Left lung (tissue), 10 donors: ENCODE measurements around the gene THPO. TPM values are rescaled to one million over a fixed set of nuclear protein-coding genes. Genes with fewer than 3 reads are reported as not detected.
"Not testable (repeated sequence)": the region's sequence is repeated elsewhere in the genome, so short reads cannot be mapped to it uniquely, and the experiment has no call there.

Experiments used
- ATAC-seq: fragments of 200-7000 bp; cut with Tn5 transposase; one replicate; pipeline ENCODE4 v1.9.1; 2020; ENCODE audit warnings: moderate library complexity
- DNase-seq, 4 donors: peaks; one replicate each; pipeline ENCODE4 v3.0.0-alpha.2; 2013 to 2020
- H3K27ac ChIP-seq, 2 donors: fragments of 200-600 bp; sonication (generic) in 1 of 2; one replicate each; pipeline versions ENCODE4 v1.5.0 to v1.8.0; 2020 to 2021
- H3K27me3 ChIP-seq, 2 donors: fragments of 200-600 bp; sonication (generic) in 1 of 2; one replicate each; pipeline versions ENCODE4 v1.5.0 to v1.8.0; 2020 to 2021
- H3K36me3 ChIP-seq, 2 donors: fragments of 200-600 bp; sonication (generic) in 1 of 2; one replicate each; pipeline versions ENCODE4 v1.5.0 to v1.8.0; 2020 to 2021
- H3K4me1 ChIP-seq, 2 donors: fragments of 200-600 bp; one replicate each; pipeline ENCODE4 v1.8.0; 2021
- H3K4me3 ChIP-seq, 2 donors: fragments of 200-600 bp; sonication (generic) in 1 of 2; one replicate each; pipeline versions ENCODE4 v1.5.0 to v1.8.0; 2020 to 2021; ENCODE audit warnings: mild to moderate bottlenecking in 1 of 2
- H3K9me3 ChIP-seq, 2 donors: fragments of 200-600 bp; sonication (generic) in 1 of 2; one replicate each; pipeline versions ENCODE4 v1.5.0 to v1.8.0; 2020 to 2021
- CTCF ChIP-seq, 2 donors: fragments of 200-600 bp; sonication (generic) in 1 of 2; IDR thresholded peaks; one replicate each; pipeline versions ENCODE4 v1.5.0 to v1.8.0; 2021; ENCODE audit warnings: antibody characterized with exemption in 2 of 2
- intact Hi-C, 2 donors: fragments of 100-400 bp; cut with DNase I; formaldehyde crosslinking; loops; one replicate each; pipeline versions ENCODE4 v1.11.2 to v1.14.2; 2022
- polyA plus RNA-seq, 6 donors: library from polyadenylated mRNA; unstranded; fragments of 120-200 nt; gene quantifications; one replicate each; pipeline ENCODE4 v1.2.1, GENCODE V29; 2013; ENCODE audit not compliant: insufficient read length in 6 of 6
- total RNA-seq, 2 donors: library from RNA; stranded (reverse); fragmentation: NEBNext Ultra II Directional; extraction: Animal tissue kit (Norgen Biotek cat#: 25700); gene quantifications; one replicate each; pipeline ENCODE4 v1.2.1, GENCODE V29; 2021
- donor health status: DM: no; HTN: yes; CAD: no.
- donor health status: DM: no; HTN: no; CAD: no.

THPO gene
- total and polyA plus RNA-seq, 8 donors = 0.23 to 2.3 (median 1.8) TPM

GRCh38 chr3:184341925-184342324, 36.1 kb downstream of the THPO start:
- H3K4me1 ChIP-seq = peaks cover 10 to 45% of the 10 kb centered on the region in 2 donors
- no peak overlapping the region for H3K4me3 ChIP-seq
- intact Hi-C loops = no loop called here
- no peak for TF ChIP-seq CTCF (IDR thresholded peaks at IDR 0.05)
- H3K9me3 ChIP-seq = no peaks in the 10 kb centered on the region
- no peak overlapping the region for H3K27ac ChIP-seq
- ATAC-seq (peak; percentile 82), DNase-seq (peak in 2 of 4 donors; percentile 84 to 89)
- H3K36me3 ChIP-seq = peaks cover 0 to 39% of the 10 kb centered on the region in 2 donors
- no peaks in the 10 kb centered on the region for H3K27me3 ChIP-seq

- peaks cover 5 to 40% of the 10 kb centered on the region in 2 donors for H3K36me3 ChIP-seq
- peak in 1 of 4 donors; percentile 58 for DNase-seq
- H3K4me3 ChIP-seq, H3K9me3 ChIP-seq, ATAC-seq, H3K27me3 ChIP-seq, intact Hi-C loops, H3K27ac ChIP-seq: not testable (repeated sequence)
- peaks cover 19 to 57% of the 10 kb centered on the region in 2 donors for H3K4me1 ChIP-seq
Measured at GRCh38 chr3:184339451-184340135, 38.4 kb downstream of the THPO start.

- intact Hi-C loops = no loop called here
- no peak for TF ChIP-seq CTCF (IDR thresholded peaks at IDR 0.05)
- H3K27ac ChIP-seq = peak overlapping the region in 1 of 2 donors; percentile 38
- H3K36me3 ChIP-seq = peaks cover 6 to 40% of the 10 kb centered on the region in 2 donors
- ATAC-seq = no peak
- no peaks in the 10 kb centered on the region for H3K9me3 ChIP-seq
- H3K27me3 ChIP-seq = no peaks in the 10 kb centered on the region
- peaks cover 19 to 63% of the 10 kb centered on the region in 2 donors for H3K4me1 ChIP-seq
- DNase-seq = no peak
- H3K4me3 ChIP-seq = no peak overlapping the region
Measured at GRCh38 chr3:184339001-184339400, 39.0 kb downstream of the THPO start.

GRCh38 chr3:184338511-184338945, 39.5 kb downstream of the THPO start:
- TF ChIP-seq CTCF (IDR thresholded peaks at IDR 0.05) = no peak
- Histone ChIP-seq H3K36me3 (peaks cover 6 to 41% of the 10 kb centered on the region in 2 donors), H3K27ac (peak overlapping the region; percentile 38 to 90), H3K4me1 (peaks cover 19 to 66% of the 10 kb centered on the region in 2 donors), H3K9me3 (no peaks in the 10 kb centered on the region), H3K27me3 (no peaks in the 10 kb centered on the region), H3K4me3 (no peak overlapping the region)
- intact Hi-C loops = no loop called here
- DNase-seq = peak in 2 of 4 donors; percentile 81 to 88
- ATAC-seq = no peak

- Histone ChIP-seq H3K9me3 (no peaks in the 10 kb centered on the region), H3K4me3 (no peak overlapping the region), H3K36me3 (peaks cover 6 to 41% of the 10 kb centered on the region in 2 donors), H3K27ac (peak overlapping the region; percentile 38 to 90), H3K4me1 (peaks cover 19 to 67% of the 10 kb centered on the region in 2 donors), H3K27me3 (no peaks in the 10 kb centered on the region)
- intact Hi-C loops = no loop called here
- ATAC-seq (no peak), DNase-seq (peak in 1 of 4 donors; percentile 24)
- no peak for TF ChIP-seq CTCF (IDR thresholded peaks at IDR 0.05)
Measured at GRCh38 chr3:184337981-184338380, 40.0 kb downstream of the THPO start.
